ENCODE data around the gene CTRB2.
"Not testable (repeated sequence)": the region's sequence is repeated elsewhere in the genome, so short reads cannot be mapped to it uniquely, and the experiment has no call there.

The CTRB2 gene

GRCh38 chr16:75216127-75216526 is 9.2 kb upstream of the CTRB2 start:
- Histone ChIP-seq H3K79me2 (ENCODE audit: insufficient read depth, low read length) (no peaks in the 10 kb centered on the region), H3K9me3 (ENCODE audit: low read length) (no peaks in the 10 kb centered on the region), H3F3A (ENCODE audit: insufficient read depth, low read length) (no peaks in the 10 kb centered on the region), H3K4me1 (ENCODE audit: insufficient read depth, low read length, severe bottlenecking) (peaks cover 14% of the 10 kb centered on the region), H4K20me1 (ENCODE audit: insufficient read depth, low read length) (no peaks in the 10 kb centered on the region), H3K27me3 (ENCODE audit: insufficient read depth, low read length) (peaks cover 3% of the 10 kb centered on the region; the same call in 1 of the 2 replicates), H3K27ac (ENCODE audit: low read depth, low read length, poor library complexity, severe bottlenecking) (no peak overlapping the region), H3K4me2 (ENCODE audit: low read length) (no peak overlapping the region), H2AFZ (ENCODE audit: low read length) (no peak overlapping the region), H3K36me3 (ENCODE audit: insufficient read depth, low read length) (no peaks in the 10 kb centered on the region; the same call in 1 of the 2 replicates), H3K9ac (ENCODE audit: low read length) (no peak overlapping the region), H3K4me3 (ENCODE audit: low read depth, low read length, poor library complexity, severe bottlenecking) (no peak overlapping the region), H3K9me2 (ENCODE audit: low read depth, low read length) (no peaks in the 10 kb centered on the region)
- TF ChIP-seq EZH2 (IDR thresholded peaks at IDR 0.05; ENCODE audit: borderline replicate concordance, low read length) = no peak
- TF ChIP-seq CTCF (IDR thresholded peaks at IDR 0.05; ENCODE audit: low read length) = no peak

GRCh38 chr16:75211286-75211685 is 4.3 kb upstream of the CTRB2 start:
- H3K4me2 ChIP-seq (ENCODE audit: low read length); H3F3A ChIP-seq (ENCODE audit: insufficient read depth, low read length); H3K79me2 ChIP-seq (ENCODE audit: insufficient read depth, low read length): not testable (repeated sequence)

GRCh38 chr16:75209944-75210343 is 3.0 kb upstream of the CTRB2 start:
- TF ChIP-seq EZH2 (IDR thresholded peaks at IDR 0.05; ENCODE audit: borderline replicate concordance, low read length) = no peak
- TF ChIP-seq CTCF (IDR thresholded peaks at IDR 0.05; ENCODE audit: low read length) = no peak
- Histone ChIP-seq H3K79me2 (ENCODE audit: insufficient read depth, low read length) (no peaks in the 10 kb centered on the region), H3K27me3 (ENCODE audit: insufficient read depth, low read length) (peaks cover 3% of the 10 kb centered on the region; the same call in 1 of the 2 replicates), H3K4me2 (ENCODE audit: low read length) (no peak overlapping the region), H3K36me3 (ENCODE audit: insufficient read depth, low read length) (no peaks in the 10 kb centered on the region), H3F3A (ENCODE audit: insufficient read depth, low read length) (no peaks in the 10 kb centered on the region), H3K4me3 (ENCODE audit: low read depth, low read length, poor library complexity, severe bottlenecking) (no peak overlapping the region), H3K9ac (ENCODE audit: low read length) (no peak overlapping the region), H2AFZ (ENCODE audit: low read length) (no peak overlapping the region), H4K20me1 (ENCODE audit: insufficient read depth, low read length) (no peaks in the 10 kb centered on the region), H3K9me3 (ENCODE audit: low read length) (no peaks in the 10 kb centered on the region), H3K9me2 (ENCODE audit: low read depth, low read length) (no peaks in the 10 kb centered on the region), H3K4me1 (ENCODE audit: insufficient read depth, low read length, severe bottlenecking) (no peaks in the 10 kb centered on the region), H3K27ac (ENCODE audit: low read depth, low read length, poor library complexity, severe bottlenecking) (no peak overlapping the region)

More at GRCh38 chr16:75211286-75211685, 4.3 kb upstream of the CTRB2 start:
- H2AFZ ChIP-seq (ENCODE audit: low read length); H3K4me1 ChIP-seq (ENCODE audit: insufficient read depth, low read length, severe bottlenecking); H3K27ac ChIP-seq (ENCODE audit: low read depth, low read length, poor library complexity, severe bottlenecking); H3K9me2 ChIP-seq (ENCODE audit: low read depth, low read length); H3K36me3 ChIP-seq (ENCODE audit: insufficient read depth, low read length); H3K27me3 ChIP-seq (ENCODE audit: insufficient read depth, low read length); H4K20me1 ChIP-seq (ENCODE audit: insufficient read depth, low read length); H3K9ac ChIP-seq (ENCODE audit: low read length); H3K4me3 ChIP-seq (ENCODE audit: low read depth, low read length, poor library complexity, severe bottlenecking); H3K9me3 ChIP-seq (ENCODE audit: low read length): not testable (repeated sequence)

GRCh38 chr16:75209514-75209913 is 2.6 kb upstream of the CTRB2 start:
- H3K4me1 ChIP-seq (ENCODE audit: insufficient read depth, low read length, severe bottlenecking); H3K4me3 ChIP-seq (ENCODE audit: low read depth, low read length, poor library complexity, severe bottlenecking); H4K20me1 ChIP-seq (ENCODE audit: insufficient read depth, low read length); H3K9me3 ChIP-seq (ENCODE audit: low read length); H2AFZ ChIP-seq (ENCODE audit: low read length); H3K36me3 ChIP-seq (ENCODE audit: insufficient read depth, low read length); H3K27me3 ChIP-seq (ENCODE audit: insufficient read depth, low read length); H3K4me2 ChIP-seq (ENCODE audit: low read length); H3K9me2 ChIP-seq (ENCODE audit: low read depth, low read length); H3F3A ChIP-seq (ENCODE audit: insufficient read depth, low read length); H3K27ac ChIP-seq (ENCODE audit: low read depth, low read length, poor library complexity, severe bottlenecking); H3K79me2 ChIP-seq (ENCODE audit: insufficient read depth, low read length); H3K9ac ChIP-seq (ENCODE audit: low read length): not testable (repeated sequence)
